Left lobe of liver (tissue), 2 donors: ENCODE data around the gene STARD10. TPM values are rescaled to one million over a fixed set of nuclear protein-coding genes. Genes with fewer than 3 reads are reported as not detected.

Experiments used
- ATAC-seq: fragments of 200-7000 bp; cut with Tn5 transposase; one replicate; pipeline ENCODE4 v1.9.1; 2020; ENCODE audit warnings: mild to moderate bottlenecking, moderate library complexity
- DNase-seq: peaks from one replicate; pipeline ENCODE4 v3.0.0-alpha.2; 2020; ENCODE audit warnings: low spot score
- total RNA-seq: library from RNA; stranded (reverse); gene quantifications from one replicate; pipeline ENCODE4 v1.2.1, GENCODE V29; 2021
- donor health status: DM: no; HTN: no; CAD: no; lungs with moderate emphysema.
- donor health status: DM: no; HTN: yes; CAD: no.

The STARD10 gene
- total RNA-seq, 1 donor from 2014 or later: 493 TPM

DNA sequence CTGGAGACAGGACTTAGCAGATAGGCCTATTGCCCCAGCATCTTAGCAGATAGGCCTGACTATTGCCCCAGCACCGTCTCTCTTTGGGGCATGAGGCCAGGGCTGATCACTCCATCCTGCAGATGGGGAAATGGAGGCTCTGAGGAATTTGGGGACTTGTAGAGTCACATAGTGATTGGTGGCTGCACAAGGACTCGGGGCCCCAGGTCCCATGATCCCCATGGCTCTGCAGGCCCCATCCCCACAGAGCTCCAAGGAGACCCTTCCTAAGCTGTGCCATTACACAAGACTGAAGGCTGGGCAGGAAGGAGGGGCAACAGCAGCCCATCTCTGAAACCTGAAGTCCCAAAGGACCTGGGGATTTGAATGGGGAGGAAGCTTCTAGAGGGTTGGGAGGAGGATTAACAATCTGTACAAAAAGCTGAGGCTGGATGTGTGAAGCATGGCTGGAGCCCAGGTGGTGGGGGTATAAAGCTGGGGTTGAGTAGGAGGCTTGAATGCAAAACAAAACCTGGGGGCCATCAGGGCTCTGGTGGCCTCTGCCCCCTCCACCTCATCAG is 43.2 kb downstream of the STARD10 start:
- DNase-seq (no peak), ATAC-seq (no peak)

- DNase-seq (no peak), ATAC-seq (no peak)
Observed at GRCh38 chr11:72750086-72750485, 43.8 kb downstream of the STARD10 start.

DNA sequence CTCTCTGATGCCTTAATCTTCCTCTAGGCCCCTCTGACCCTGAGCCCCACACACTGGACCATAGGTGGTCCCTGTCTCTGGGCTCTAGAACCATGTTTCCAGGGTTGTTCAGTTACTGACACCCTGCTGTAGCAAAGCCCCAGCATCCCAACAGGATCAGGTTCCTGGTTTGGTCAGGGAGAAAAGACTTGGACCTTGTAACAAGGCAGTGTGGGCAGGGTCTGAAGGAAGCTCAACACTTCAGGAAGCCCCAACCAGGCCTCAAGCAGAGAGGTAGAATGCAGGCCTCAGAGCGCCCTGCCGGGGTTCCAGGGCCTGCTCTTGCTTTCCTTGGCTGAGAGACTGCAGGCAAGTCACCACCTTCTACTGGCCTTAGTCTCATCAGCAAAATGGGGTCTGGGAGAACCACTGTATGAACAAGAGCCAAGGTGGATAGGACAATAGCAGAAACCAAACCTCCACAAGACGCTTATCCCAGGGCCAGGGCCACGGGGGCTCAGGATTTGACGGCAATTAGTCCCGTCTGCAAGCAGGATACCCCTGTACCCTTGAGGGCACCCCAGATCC is 46.5 kb downstream of the STARD10 start:
- DNase-seq: no peak
- ATAC-seq: no peak

- DNase-seq (no peak), ATAC-seq (no peak)
Observed at GRCh38 chr11:72746821-72747220, 47.0 kb downstream of the STARD10 start.

- ATAC-seq (no peak), DNase-seq (no peak)
Observed at GRCh38 chr11:72745925-72746550, 47.8 kb downstream of the STARD10 start.

- DNase-seq (no peak), ATAC-seq (no peak)
Observed at GRCh38 chr11:72745511-72745910, 48.3 kb downstream of the STARD10 start.

- DNase-seq: no peak
- ATAC-seq: no peak
Observed at GRCh38 chr11:72744474-72744873, 49.4 kb downstream of the STARD10 start.

GRCh38 chr11:72743321-72744221 is 50.3 kb downstream of the STARD10 start:
- no peak for ATAC-seq
- no peak for DNase-seq

DNA sequence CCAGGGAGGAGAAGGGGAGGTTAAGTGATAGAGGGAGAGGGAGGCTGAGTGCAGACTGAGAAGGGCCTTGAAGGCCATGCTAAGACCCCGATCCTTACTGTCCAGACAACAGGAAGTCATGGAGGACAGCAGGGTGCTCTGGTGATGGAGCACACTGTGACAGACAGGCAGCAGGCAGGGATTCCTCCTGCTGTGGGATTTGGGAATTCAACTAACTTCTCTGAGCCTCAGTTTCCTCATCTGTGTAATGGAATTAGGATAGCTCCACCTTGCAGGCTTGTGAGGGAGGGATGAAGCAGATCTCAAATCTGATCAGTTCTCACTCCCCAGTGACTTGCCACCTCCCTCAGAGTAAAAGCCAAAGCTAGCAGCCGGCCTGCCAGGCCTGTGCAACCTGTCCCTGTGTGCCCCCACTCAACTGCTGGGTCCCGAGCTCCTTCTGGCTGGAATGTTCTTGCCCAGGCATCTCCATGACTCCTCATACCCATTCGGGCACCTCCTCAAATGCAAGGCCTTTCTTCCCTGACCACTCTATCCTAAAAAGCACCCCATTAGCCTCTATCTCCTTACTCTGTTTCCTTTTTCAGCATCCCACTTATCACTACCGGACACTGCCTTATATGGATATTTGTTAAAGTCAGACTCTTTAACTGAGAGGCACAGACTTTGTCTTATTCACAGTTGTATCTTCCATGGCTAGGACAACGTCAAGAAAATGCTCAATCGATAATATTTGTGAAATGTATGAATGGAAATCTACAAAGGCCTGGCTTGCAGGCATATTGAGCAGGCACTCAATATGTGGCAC is 51.1 kb downstream of the STARD10 start:
- no peak for ATAC-seq

DNA sequence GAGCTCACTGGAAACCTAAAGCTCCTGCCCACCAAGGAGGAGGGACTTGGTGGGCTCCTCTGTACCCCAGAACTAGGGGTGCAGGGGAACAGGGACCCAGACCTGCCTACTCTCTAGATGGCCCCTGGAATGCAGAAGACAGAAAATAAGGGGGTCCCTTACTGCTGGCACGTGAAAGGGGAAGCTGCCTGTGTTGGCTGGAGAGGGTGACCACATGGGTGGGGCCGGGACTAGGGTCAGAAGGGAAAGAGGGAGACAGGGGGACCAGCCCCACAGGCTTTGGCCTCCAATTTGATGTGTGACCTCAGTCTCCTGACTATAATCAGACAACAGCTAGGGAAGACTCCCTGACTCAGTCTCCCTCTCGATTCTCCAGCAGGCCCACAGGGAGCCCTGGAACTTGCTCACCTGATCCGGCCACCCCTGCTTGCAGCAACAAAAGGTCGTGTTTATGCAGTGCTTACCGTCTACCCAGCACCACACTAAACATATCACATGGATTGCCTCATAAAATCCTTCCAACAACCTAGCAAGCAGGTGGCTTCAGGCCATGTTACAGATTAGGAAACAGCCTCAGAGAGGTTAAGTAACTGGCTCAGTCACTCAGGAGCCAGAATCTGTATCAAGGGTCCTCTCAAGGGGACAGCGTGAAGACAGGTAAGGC is 51.9 kb downstream of the STARD10 start:
- DNase-seq (peak; percentile 65), ATAC-seq (peak; percentile 70)

More for the DNA sequence above, 51.1 kb downstream of the STARD10 start:
- DNase-seq: no peak

- peak; percentile 41 for ATAC-seq
- DNase-seq: no peak
Observed at GRCh38 chr11:72741429-72741833, 52.4 kb downstream of the STARD10 start.

DNA sequence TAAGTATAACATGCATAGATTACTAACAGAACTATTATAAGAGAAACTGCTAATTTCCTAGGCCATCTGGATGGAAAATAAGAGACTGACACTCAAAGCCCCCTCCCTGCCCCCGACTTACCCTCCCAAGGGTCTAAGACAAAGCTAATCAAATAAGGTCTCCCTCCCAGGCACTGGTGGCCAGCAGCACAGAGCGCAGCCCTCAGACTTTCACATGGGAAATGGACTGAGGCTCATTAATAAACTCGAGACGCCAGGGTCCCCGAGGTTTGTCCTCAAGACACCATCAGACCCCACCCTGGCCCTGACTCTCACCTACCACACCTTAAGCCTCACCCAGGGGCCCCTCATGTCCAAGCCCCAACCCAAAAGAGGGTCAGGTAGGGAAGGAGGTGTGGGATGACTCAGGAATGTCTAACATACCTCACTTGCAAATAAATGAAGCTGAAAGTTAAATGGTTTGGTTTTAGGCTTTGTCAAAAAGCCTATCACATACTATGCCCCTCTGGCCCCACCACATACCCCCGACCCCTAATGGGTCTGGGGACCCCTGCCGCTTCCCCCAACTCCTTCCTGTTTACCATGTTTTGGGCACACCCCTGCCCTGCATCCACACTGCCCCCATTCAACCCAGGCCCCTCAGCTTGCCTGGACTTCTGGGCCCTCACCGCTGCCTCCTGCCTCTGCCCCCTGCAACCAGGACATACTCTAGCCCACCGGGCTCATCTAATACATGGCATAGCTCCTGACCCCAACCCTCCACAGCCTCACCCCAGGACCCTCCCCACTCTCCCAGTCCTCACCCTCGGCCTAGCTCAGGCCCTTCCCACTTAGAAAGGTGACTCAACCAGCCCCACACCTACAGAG is 53.1 kb downstream of the STARD10 start:
- DNase-seq: no peak
- ATAC-seq: no peak

DNA sequence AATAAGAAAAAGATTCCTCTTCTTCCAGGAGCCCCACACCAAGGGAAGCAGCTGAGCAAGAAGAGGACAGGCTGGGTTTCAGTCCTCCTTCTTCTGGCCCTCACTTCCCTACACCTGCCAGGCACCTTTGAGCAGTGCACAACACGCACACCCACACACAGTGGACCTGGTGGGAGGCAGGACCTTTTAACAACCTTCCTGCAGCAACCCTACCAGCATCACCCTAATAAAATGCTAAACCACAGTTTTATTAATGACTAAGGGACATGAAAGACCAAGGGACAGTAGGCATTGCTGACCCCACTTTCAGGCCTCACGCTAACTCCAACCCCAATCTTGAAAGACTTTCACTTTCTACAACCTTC is 53.8 kb downstream of the STARD10 start:
- no peak for ATAC-seq

GRCh38 chr11:72739240-72740059 is 54.4 kb downstream of the STARD10 start:
- DNase-seq (no peak), ATAC-seq (peak; percentile 20)

More for the DNA sequence above, 53.8 kb downstream of the STARD10 start:
- no peak for DNase-seq

GRCh38 chr11:72738199-72739141 is 55.4 kb downstream of the STARD10 start:
- no peak for DNase-seq
- peak; percentile 16 for ATAC-seq

DNA sequence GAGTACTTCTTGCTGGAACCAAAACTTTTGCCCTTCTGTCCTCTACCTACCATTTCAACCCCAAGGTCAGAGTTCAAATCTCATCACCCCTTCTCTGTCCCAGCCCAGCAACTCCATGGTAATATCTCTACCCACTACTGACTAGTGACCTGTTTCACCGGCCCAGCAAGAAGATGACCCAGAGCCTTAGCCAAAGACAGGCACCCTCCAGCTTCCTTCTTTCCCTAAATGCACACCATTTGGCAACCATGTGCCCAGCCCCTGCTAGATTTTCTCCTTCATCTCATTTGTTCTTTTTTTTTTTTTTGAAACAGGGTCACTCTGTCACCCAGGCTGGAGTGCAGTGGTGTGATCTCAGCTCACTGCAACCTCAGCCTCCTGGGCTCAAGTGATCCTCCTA is 56.5 kb downstream of the STARD10 start:
- DNase-seq (no peak), ATAC-seq (no peak)

- ATAC-seq (peak; percentile 38), DNase-seq (no peak)
Observed at GRCh38 chr11:72736452-72737069, 57.3 kb downstream of the STARD10 start.
